H1 (cell line): ENCODE measurements around the gene DLG1. TPM values are rescaled to one million over a fixed set of nuclear protein-coding genes. Genes with fewer than 3 reads are reported as not detected.

Experiments
- BRCA1 ChIP-seq: IDR thresholded peaks from 2 replicates; pipeline ENCODE4 v1.6.1; 2012; ENCODE audit warnings: low read depth, low read length, improper control_type of control experiment
- CHD1 ChIP-seq: IDR thresholded peaks from 2 replicates; pipeline ENCODE4 v1.6.1; 2012; ENCODE audit warnings: low read depth, low read length, improper control_type of control experiment
- CHD7 ChIP-seq: fragments of 300-600 bp; sonication (generic); IDR thresholded peaks from 2 replicates; pipeline ENCODE4 v1.7.1; 2012; ENCODE audit warnings: low read length, moderate library complexity, mild to moderate bottlenecking, inconsistent platforms; ENCODE audit not compliant: insufficient replicate concordance
- EP300 ChIP-seq, 2 experiments: IDR thresholded peaks; 1 replicate in 1 of 2; 2 replicates in 1 of 2; pipeline ENCODE4 v1.6.1; 2011 to 2012; ENCODE audit warnings: low read depth in 2 of 2, low read length in 2 of 2, mild to moderate bottlenecking in 2 of 2, borderline replicate concordance in 1 of 2, inconsistent platforms in 1 of 2, moderate library complexity in 1 of 2
- GABPA ChIP-seq: IDR thresholded peaks from 2 replicates; pipeline ENCODE4 v1.6.1; 2011; ENCODE audit warnings: mild to moderate bottlenecking, low read length, moderate library complexity, borderline replicate concordance; ENCODE audit not compliant: insufficient read depth
- MAX ChIP-seq: IDR thresholded peaks from 2 replicates; pipeline ENCODE4 v1.6.1; 2012; ENCODE audit warnings: inconsistent platforms
- POLR2A ChIP-seq, 2 experiments: IDR thresholded peaks; 1 replicate in 1 of 2; 2 replicates in 1 of 2; pipeline ENCODE4 v1.6.1; 2011; ENCODE audit warnings: low read depth in 2 of 2, low read length in 2 of 2, mild to moderate bottlenecking in 2 of 2; ENCODE audit errors: control extremely low read depth in 1 of 2
- RNF2 ChIP-seq: fragments of 200-900, 300-1000 bp; sonication (generic); IDR thresholded peaks from 2 replicates; pipeline ENCODE4 v1.7.1; 2016; ENCODE audit warnings: borderline replicate concordance, low read depth, mild to moderate bottlenecking, antibody characterized with exemption, low read length; ENCODE audit not compliant: poor library complexity, severe bottlenecking; ENCODE audit errors: missing control alignments
- SIRT6 ChIP-seq: IDR thresholded peaks from one replicate; pipeline ENCODE4 v1.7.1; 2012; ENCODE audit warnings: low read length, inconsistent platforms
- SP2 ChIP-seq: IDR thresholded peaks from 2 replicates; pipeline ENCODE4 v1.6.1; 2012; ENCODE audit warnings: mild to moderate bottlenecking, low read length, inconsistent platforms
- SP4 ChIP-seq: IDR thresholded peaks from 2 replicates; pipeline ENCODE4 v1.6.1; 2012; ENCODE audit warnings: low read length, inconsistent platforms
- polyA plus RNA-seq, 7 experiments: library from polyadenylated mRNA; depleted of rRNA in 3 of 7; stranded (reverse) in 5 of 7; unstranded in 2 of 7; fragments of >200 nt in 5 of 7; fragments of 200-250 nt in 2 of 7; gene quantifications; 1 replicate in 5 of 7; 2 replicates in 1 of 7; 4 replicates in 1 of 7; pipeline versions ENCODE4 v1.2.1 to v1.2.3, GENCODE V29; 2011 to 2013; ENCODE audit warnings: missing spikeins in 2 of 7, mixed read lengths in 2 of 7
- total RNA-seq: library from RNA; stranded (reverse); fragmentation: NEBNext Ultra II Directional; extraction: Animal tissue kit (Norgen Biotek cat#: 25700); gene quantifications from 2 replicates; pipeline ENCODE4 v1.2.1, GENCODE V29; 2021

The DLG1 gene
- total and polyA plus RNA-seq, 2 of the 8 experiments (the other 6 are each of a cell fraction or from before 2014, with no cell fraction given) = 13.4 to 78.8 TPM

DNA sequence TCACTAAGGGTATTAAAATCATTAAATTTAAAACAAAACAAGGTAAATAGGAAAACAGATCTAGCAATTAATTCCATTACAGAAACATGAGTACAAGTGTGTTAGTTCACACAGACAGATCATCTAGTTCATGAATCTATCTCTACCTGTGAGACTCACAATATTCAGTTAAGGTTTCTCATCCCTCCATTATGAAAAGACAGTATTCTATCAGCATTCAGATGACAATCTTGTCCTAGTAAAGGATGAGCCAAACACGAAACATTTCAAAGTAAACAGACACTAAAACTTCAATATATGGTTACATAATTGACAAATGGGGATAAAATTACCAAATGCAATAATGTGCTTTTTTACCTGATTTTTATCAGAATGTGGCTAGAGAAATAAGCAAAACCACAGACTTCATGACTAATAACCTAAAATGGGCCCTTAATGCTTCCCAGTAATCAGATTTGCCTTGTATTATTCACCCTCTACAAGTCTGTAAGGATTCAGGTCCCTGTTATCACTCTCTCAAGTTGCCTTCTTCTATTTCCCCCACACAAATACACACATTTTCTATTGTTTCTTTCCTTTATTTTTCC is 126.8 kb downstream of the DLG1 start (continued):
- TF ChIP-seq CHD7 = no peak
- TF ChIP-seq POLR2A (IDR thresholded peaks at IDR 0.05; ENCODE audit: control extremely low read depth in 1 of 2, low read depth in 2 of 2, low read length in 2 of 2) = no peak
- TF ChIP-seq SP4 = no peak
- no peak for TF ChIP-seq EP300 (IDR thresholded peaks at IDR 0.05; ENCODE audit: borderline replicate concordance in 1 of 2, low read depth in 2 of 2, low read length in 2 of 2)
- no peak for TF ChIP-seq SP2
- no peak for TF ChIP-seq GABPA
- no peak for TF ChIP-seq SIRT6
- TF ChIP-seq MAX = no peak
- no peak for TF ChIP-seq CHD1
- no peak for TF ChIP-seq BRCA1
- TF ChIP-seq RNF2 = no peak
